ENCODE measurements around the gene KMT2D.
A peak's percentile ranks its signal among the peaks of the same experiment; 100 is the strongest.
"Not testable (repeated sequence)": the region's sequence is repeated elsewhere in the genome, so short reads cannot be mapped to it uniquely, and the experiment has no call there.

Gene KMT2D

GRCh38 chr12:49089821-49090773 is 29.5 kb upstream of the KMT2D start:
- DNase-seq (ENCODE audit: low spot score) = no peak

GRCh38 chr12:49088932-49089330 is 28.3 kb upstream of the KMT2D start:
- no peak for DNase-seq (ENCODE audit: low spot score)

- peak; percentile 91 for DNase-seq (ENCODE audit: low spot score)
These were observed 27.7 kb upstream of the KMT2D start for GRCh38 chr12:49088150-49088931.

- DNase-seq (ENCODE audit: low spot score) = no peak
These were observed 25.5 kb upstream of the KMT2D start for GRCh38 chr12:49086116-49086515.

- DNase-seq (ENCODE audit: low spot score) = no peak
These were observed 23.8 kb upstream of the KMT2D start for GRCh38 chr12:49084438-49084837.

GRCh38 chr12:49079793-49080192 is 19.2 kb upstream of the KMT2D start:
- DNase-seq (ENCODE audit: low spot score) = no peak

GRCh38 chr12:49070971-49071370 is 10.4 kb upstream of the KMT2D start:
- DNase-seq (ENCODE audit: low spot score) = no peak

GRCh38 chr12:49069507-49070346 is 9.1 kb upstream of the KMT2D start, which contains the start of gene RHEBL1:
TSS of gene RHEBL1 (minus strand) at chr12:49069979. CDS start at chr12:49069785, 194 bp downstream.
- peak; percentile 98 for DNase-seq (ENCODE audit: low spot score)

- no peak for DNase-seq (ENCODE audit: low spot score)
These were observed 8.4 kb upstream of the KMT2D start for GRCh38 chr12:49068879-49069506.

- no peak for DNase-seq (ENCODE audit: low spot score)
These were observed 5.5 kb upstream of the KMT2D start for GRCh38 chr12:49066120-49066519.

- DNase-seq (ENCODE audit: low spot score) = no peak
These were observed 4.2 kb upstream of the KMT2D start for GRCh38 chr12:49064767-49065152.

GRCh38 chr12:49061916-49062315 is 1.3 kb upstream of the KMT2D start:
- not testable (repeated sequence) for DNase-seq (ENCODE audit: low spot score)

GRCh38 chr12:49061157-49061650 is 610 bp upstream of the KMT2D start:
- DNase-seq (ENCODE audit: low spot score) = no peak

GRCh38 chr12:49059299-49060171 is 1.1 kb downstream of the KMT2D start:
- DNase-seq (ENCODE audit: low spot score) = no peak

- DNase-seq (ENCODE audit: low spot score) = no peak
These were observed 1.6 kb downstream of the KMT2D start for GRCh38 chr12:49059045-49059298.

- DNase-seq (ENCODE audit: low spot score) = no peak
These were observed 2.1 kb downstream of the KMT2D start for GRCh38 chr12:49058366-49059044.

- DNase-seq (ENCODE audit: low spot score) = no peak
These were observed 2.7 kb downstream of the KMT2D start for GRCh38 chr12:49057888-49058287.

GRCh38 chr12:49055978-49056754 is 4.4 kb downstream of the KMT2D start:
- DNase-seq (ENCODE audit: low spot score) = peak; percentile 51

- no peak for DNase-seq (ENCODE audit: low spot score)
These were observed 5.5 kb downstream of the KMT2D start for GRCh38 chr12:49055092-49055491.

Measured in SK-N-DZ (cell line).